Liver (tissue), 2 donors: ENCODE measurements around the gene IGFL3.

ENCODE experiments used
- RAD21 ChIP-seq, 2 donors: IDR thresholded peaks; 2 replicates each; pipeline ENCODE4 v1.6.1; 2016; ENCODE audit warnings: antibody characterized with exemption in 2 of 2, mild to moderate bottlenecking in 2 of 2
- SP1 ChIP-seq: IDR thresholded peaks from 2 replicates; pipeline ENCODE4 v1.6.1; 2018; ENCODE audit warnings: antibody characterized with exemption, mild to moderate bottlenecking
- donor health status: healthy.

- TF ChIP-seq RAD21 (IDR thresholded peaks at IDR 0.05) (no peak), SP1 (no peak)
These were observed 17.8 kb upstream of the IGFL3 start for GRCh38 chr19:46142294-46142693.
